ENCODE data around the gene BORCS8.

- TF ChIP-seq, protein P1, sequence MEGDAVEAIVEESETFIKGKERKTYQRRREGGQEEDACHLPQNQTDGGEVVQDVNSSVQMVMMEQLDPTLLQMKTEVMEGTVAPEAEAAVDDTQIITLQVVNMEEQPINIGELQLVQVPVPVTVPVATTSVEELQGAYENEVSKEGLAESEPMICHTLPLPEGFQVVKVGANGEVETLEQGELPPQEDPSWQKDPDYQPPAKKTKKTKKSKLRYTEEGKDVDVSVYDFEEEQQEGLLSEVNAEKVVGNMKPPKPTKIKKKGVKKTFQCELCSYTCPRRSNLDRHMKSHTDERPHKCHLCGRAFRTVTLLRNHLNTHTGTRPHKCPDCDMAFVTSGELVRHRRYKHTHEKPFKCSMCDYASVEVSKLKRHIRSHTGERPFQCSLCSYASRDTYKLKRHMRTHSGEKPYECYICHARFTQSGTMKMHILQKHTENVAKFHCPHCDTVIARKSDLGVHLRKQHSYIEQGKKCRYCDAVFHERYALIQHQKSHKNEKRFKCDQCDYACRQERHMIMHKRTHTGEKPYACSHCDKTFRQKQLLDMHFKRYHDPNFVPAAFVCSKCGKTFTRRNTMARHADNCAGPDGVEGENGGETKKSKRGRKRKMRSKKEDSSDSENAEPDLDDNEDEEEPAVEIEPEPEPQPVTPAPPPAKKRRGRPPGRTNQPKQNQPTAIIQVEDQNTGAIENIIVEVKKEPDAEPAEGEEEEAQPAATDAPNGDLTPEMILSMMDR (IDR thresholded peaks at IDR 0.05; ENCODE audit: poor library complexity, severe bottlenecking) = no peak
- TF ChIP-seq MXI1 (conservative IDR thresholded peaks at IDR 0.05; ENCODE audit: poor library complexity, severe bottlenecking) (no peak), REST (IDR thresholded peaks at IDR 0.05; ENCODE audit: borderline replicate concordance) (no peak), POLR2AphosphoS5 (IDR thresholded peaks at IDR 0.05) (no peak), EZH2 (IDR thresholded peaks at IDR 0.05; ENCODE audit: borderline replicate concordance, insufficient read depth, low read length, poor library complexity, severe bottlenecking) (no peak), EP300 (conservative IDR thresholded peaks at IDR 0.05; ENCODE audit: poor library complexity, severe bottlenecking) (no peak), TAF1 (IDR thresholded peaks at IDR 0.05; ENCODE audit: low read depth) (no peak), SMC3 (conservative IDR thresholded peaks at IDR 0.05; ENCODE audit: poor library complexity) (no peak)
Observed at GRCh38 chr19:19209372-19209771, 17.4 kb upstream of the BORCS8 start.

Measured in neural cell (in vitro differentiated cells).